Subcutaneous adipose tissue (tissue), 4 donors: ENCODE data around the gene FAM110A. TPM values are rescaled to one million over a fixed set of nuclear protein-coding genes. Genes with fewer than 3 reads are reported as not detected.

Experiments
- CTCF ChIP-seq: fragments of 450-650 bp; IDR thresholded peaks from one replicate; pipeline ENCODE4 v1.5.1; 2016; ENCODE audit warnings: low read depth, mild to moderate bottlenecking, control low read depth, antibody characterized with exemption, moderate library complexity
- total RNA-seq, 4 donors: library from RNA; depleted of rRNA; stranded (reverse); fragments of >200 nt; gene quantifications; one replicate each; pipeline ENCODE4 v1.1.0, GENCODE V29; 2016

The FAM110A gene
- total RNA-seq, 4 donors from 2014 or later = 2.7 to 4.6 (median 2.8) TPM; not detected in 1

DNA sequence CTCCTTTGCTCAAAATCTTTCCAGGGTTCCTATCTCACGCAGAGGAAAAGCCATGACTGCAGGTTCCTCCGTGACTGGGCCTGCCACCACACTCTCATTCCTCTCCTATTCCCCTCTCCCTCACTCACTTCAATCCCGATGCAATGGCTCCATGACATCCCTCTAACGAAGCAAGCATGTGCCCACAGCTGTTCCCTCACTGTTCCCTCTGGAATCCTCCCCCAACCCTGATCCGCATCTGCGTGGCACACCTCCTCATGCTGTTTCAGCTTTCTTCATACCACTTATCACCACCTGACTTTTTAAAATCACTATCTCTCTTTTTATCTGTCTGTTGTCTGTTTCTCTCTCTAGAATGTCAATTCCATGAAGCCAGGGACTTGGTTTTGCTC is 57.1 kb downstream of the FAM110A start:
- TF ChIP-seq CTCF = no peak

DNA sequence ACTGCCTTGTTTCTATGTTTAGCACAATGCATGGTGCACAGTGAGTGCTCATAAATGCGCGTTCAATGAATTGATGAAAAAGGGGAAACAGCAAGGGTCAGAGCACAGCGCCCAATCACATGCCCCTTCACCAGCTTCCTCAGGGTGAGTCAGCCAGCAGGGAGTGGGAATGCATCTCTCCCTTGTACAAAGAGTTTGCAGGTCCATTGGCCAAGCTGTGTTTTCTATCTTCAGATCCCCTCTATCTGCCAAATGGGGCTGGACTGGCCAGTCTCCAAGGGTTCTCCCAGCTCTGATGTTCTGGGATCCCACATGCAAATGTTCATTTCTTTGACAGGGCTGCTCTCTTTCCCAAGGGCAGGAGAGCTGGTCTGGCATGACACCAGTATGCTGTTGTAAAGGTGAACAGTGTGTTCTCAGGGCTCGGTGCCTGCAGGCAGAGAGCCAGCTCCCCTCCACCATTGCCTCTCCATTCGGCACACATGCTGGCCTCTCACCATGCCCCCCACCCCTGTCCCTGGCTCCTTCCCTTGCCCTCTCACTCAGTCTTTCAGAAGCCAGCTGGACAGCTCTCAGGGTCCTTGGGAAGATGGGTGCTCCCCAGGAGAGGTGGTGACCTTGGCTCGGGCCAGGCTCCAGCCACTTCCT is 57.7 kb downstream of the FAM110A start:
- TF ChIP-seq CTCF = no peak

GRCh38 chr20:891706-892080 is 58.2 kb downstream of the FAM110A start:
- TF ChIP-seq CTCF = no peak

Other genes starting within 250 kb of the FAM110A start
- 1 to 10 TPM in 3 of 4 donors, under 1 TPM in 1; 0.34 to 3.4 (median 2.3) TPM for gene TCF15, start 223.4 kb upstream of the FAM110A start, total RNA-seq
- 10 to 100 TPM; 13.4 to 24.0 (median 22.7) TPM for gene SRXN1, start 180.5 kb upstream of the FAM110A start, total RNA-seq
- gene SCRT2, start 157.9 kb upstream of the FAM110A start, total RNA-seq = not detected
- gene SLC52A3, start 65.2 kb upstream of the FAM110A start, total RNA-seq = under 1 TPM; 0.33 to 0.66 (median 0.45) TPM
- 100 to 1,000 TPM in 1 of 4 donors, 10 to 100 TPM in 1, 1 to 10 TPM in 2; 2.3 to 106 (median 8.7) TPM for gene ANGPT4, start 82.6 kb downstream of the FAM110A start, total RNA-seq
- gene RSPO4, start 168.6 kb downstream of the FAM110A start, total RNA-seq = under 1 TPM in 1 of 4 donors, not detected in 3; 0.22 TPM